GM12891 (cell line): ENCODE data around the gene SNCA.

Source experiments
- PAX5 ChIP-seq: IDR thresholded peaks from 2 replicates; pipeline ENCODE4 v1.6.1; 2011; ENCODE audit warnings: low read length, moderate library complexity, mild to moderate bottlenecking; ENCODE audit not compliant: insufficient read depth, severe bottlenecking
- POLR2A ChIP-seq: IDR thresholded peaks from 2 replicates; pipeline ENCODE4 v1.6.1; 2011; ENCODE audit warnings: low read depth, low read length, control low read depth
- POU2F2 ChIP-seq: IDR thresholded peaks from 2 replicates; pipeline ENCODE4 v1.6.1; 2011; ENCODE audit warnings: low read depth, mild to moderate bottlenecking, control low read depth, low read length, moderate library complexity
- TAF1 ChIP-seq: IDR thresholded peaks from 2 replicates; pipeline ENCODE4 v1.6.1; 2011; ENCODE audit warnings: low read depth, low read length, control low read depth

DNA sequence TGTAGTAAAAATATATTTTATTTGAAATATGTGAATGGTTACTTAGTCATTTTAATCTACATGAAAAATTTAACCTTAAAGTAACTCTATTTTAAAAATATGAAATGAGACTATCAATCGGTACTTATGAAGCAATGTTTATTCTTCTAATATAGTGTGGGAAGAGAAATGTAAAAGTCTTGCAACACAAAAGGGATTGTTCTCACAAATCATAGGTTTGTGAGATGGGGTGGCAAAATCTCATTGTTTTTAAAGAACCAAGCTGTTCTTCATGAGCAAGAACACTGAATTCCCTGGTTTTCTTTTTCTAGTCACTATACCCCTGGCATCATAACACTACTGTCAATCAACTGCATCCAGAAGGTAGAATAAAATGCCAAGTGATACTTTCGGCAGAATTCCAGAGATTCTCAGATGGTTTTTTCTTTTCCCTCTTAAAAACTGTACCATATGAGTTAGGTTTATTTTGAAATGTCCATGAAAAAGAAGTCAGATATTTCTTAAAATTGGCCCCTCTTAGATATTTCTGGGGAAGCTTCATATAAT, 52.2 kb downstream of the SNCA start:
- TF ChIP-seq POLR2A, result no peak
- no peak for TF ChIP-seq POU2F2
- TF ChIP-seq TAF1, result no peak
- no peak for TF ChIP-seq PAX5
